GM23338 (cell line): ENCODE measurements around the gene LSM3. TPM values are rescaled to one million over a fixed set of nuclear protein-coding genes. Genes with fewer than 3 reads are reported as not detected.

Experiments used
- ATAC-seq: fragments of 200-7000 bp; cut with Tn5 transposase; 3 replicates; pipeline ENCODE4 v1.9.1; 2020
- DNase-seq: peaks from one replicate; pipeline ENCODE4 v3.0.0-alpha.2; 2015; ENCODE audit warnings: low spot score
- H2AFZ ChIP-seq: fragments of 200-600 bp; sonication (generic); 2 replicates; pipeline ENCODE4 v1.8.0; 2016; ENCODE audit warnings: antibody characterized with exemption, mild to moderate bottlenecking, moderate library complexity
- H3F3A ChIP-seq: fragments of 200-600 bp; sonication (generic); replicated peaks from 2 replicates; pipeline ENCODE4 v1.8.0; 2017; ENCODE audit warnings: antibody characterized with exemption, mixed run types, low read depth
- H3K27ac ChIP-seq: fragments of 200-600 bp; sonication (generic); 2 replicates; pipeline ENCODE4 v1.6.1; 2016; ENCODE audit warnings: low read depth
- H3K27me3 ChIP-seq: fragments of 200-600 bp; sonication (generic); 2 replicates; pipeline ENCODE4 v1.8.0; 2016; ENCODE audit warnings: mild to moderate bottlenecking, mixed run types, moderate library complexity; ENCODE audit not compliant: insufficient read depth
- H3K36me3 ChIP-seq: fragments of 200-600 bp; sonication (generic); 2 replicates; pipeline ENCODE4 v1.8.0; 2016; ENCODE audit warnings: mild to moderate bottlenecking; ENCODE audit not compliant: insufficient read depth
- H3K4me1 ChIP-seq: fragments of 200-600 bp; sonication (generic); 2 replicates; pipeline ENCODE4 v1.8.0; 2016; ENCODE audit warnings: mild to moderate bottlenecking, moderate library complexity; ENCODE audit not compliant: insufficient read depth
- H3K4me2 ChIP-seq: fragments of 200-600 bp; sonication (generic); 2 replicates; pipeline ENCODE4 v1.7.1; 2017; ENCODE audit warnings: mixed run types
- H3K4me3 ChIP-seq: fragments of 200-600 bp; sonication (generic); 2 replicates; pipeline ENCODE4 v1.6.1; 2016; ENCODE audit warnings: mixed run types
- H3K79me2 ChIP-seq: fragments of 200-600 bp; sonication (generic); replicated peaks from 2 replicates; pipeline ENCODE4 v1.8.0; 2017; ENCODE audit warnings: mild to moderate bottlenecking; ENCODE audit not compliant: insufficient read depth
- H3K9me2 ChIP-seq: fragments of 200-600 bp; sonication (generic); 2 replicates; pipeline ENCODE4 v1.8.0; 2017; ENCODE audit not compliant: insufficient read depth
- H4K20me1 ChIP-seq: fragments of 200-600 bp; sonication (generic); replicated peaks from 2 replicates; pipeline ENCODE4 v1.8.0; 2017; ENCODE audit warnings: mild to moderate bottlenecking; ENCODE audit not compliant: insufficient read depth
- H3K27ac Mint-ChIP-seq: 2 replicates; pipeline ENCODE4 v1.8.0; 2020; ENCODE audit warnings: inconsistent platforms, mild to moderate bottlenecking, moderate library complexity, mixed read lengths
- H3K27me3 Mint-ChIP-seq: 3 replicates; pipeline ENCODE4 v1.8.0; 2022; ENCODE audit warnings: low read depth, mild to moderate bottlenecking, moderate library complexity, mixed read lengths, inconsistent platforms; ENCODE audit not compliant: insufficient read depth, poor library complexity
- H3K36me3 Mint-ChIP-seq: 3 replicates; pipeline ENCODE4 v1.8.0; 2021; ENCODE audit warnings: low read depth, mild to moderate bottlenecking, inconsistent platforms, moderate library complexity, mixed read lengths
- H3K4me1 Mint-ChIP-seq: 3 replicates; pipeline ENCODE4 v1.8.0; 2020; ENCODE audit warnings: mild to moderate bottlenecking, inconsistent platforms, mixed read lengths
- H3K4me3 Mint-ChIP-seq: 3 replicates; pipeline ENCODE4 v1.8.0; 2021; ENCODE audit warnings: moderate library complexity, mild to moderate bottlenecking, inconsistent platforms, mixed read lengths
- H3K9me3 Mint-ChIP-seq: 3 replicates; pipeline ENCODE4 v1.8.0; 2020; ENCODE audit warnings: moderate library complexity, mild to moderate bottlenecking, inconsistent platforms, mixed read lengths
- CREB1 ChIP-seq: fragments of 250-450 bp; sonication (Bioruptor Pico); IDR thresholded peaks from 2 replicates; pipeline ENCODE4 v1.5.0; 2020; ENCODE audit warnings: low read depth, mild to moderate bottlenecking, moderate library complexity
- EZH2 ChIP-seq: fragments of 200-600 bp; sonication (generic); IDR thresholded peaks from one replicate; pipeline ENCODE4 v1.8.0; 2017; ENCODE audit warnings: antibody characterized with exemption, mild to moderate bottlenecking, low read depth; ENCODE audit not compliant: unreplicated experiment
- EZH2phosphoT487 ChIP-seq: fragments of 200-600 bp; sonication (generic); IDR thresholded peaks from one replicate; pipeline ENCODE4 v1.8.1; 2018; ENCODE audit warnings: antibody characterized with exemption; ENCODE audit not compliant: unreplicated experiment
- JUNB ChIP-seq: IDR thresholded peaks from one replicate; pipeline ENCODE4 v1.6.1; 2016; ENCODE audit warnings: antibody characterized with exemption; ENCODE audit not compliant: unreplicated experiment
- NANOG ChIP-seq: IDR thresholded peaks from 2 replicates; pipeline ENCODE4 v1.6.1; 2016; ENCODE audit warnings: antibody characterized with exemption, borderline replicate concordance
- POLR2AphosphoS5 ChIP-seq: IDR thresholded peaks from 2 replicates; pipeline ENCODE4 v1.6.1; 2016; ENCODE audit warnings: antibody characterized with exemption, low read depth
- STAT1 ChIP-seq: IDR thresholded peaks from one replicate; pipeline ENCODE4 v1.6.1; 2016; ENCODE audit warnings: antibody characterized with exemption; ENCODE audit not compliant: unreplicated experiment
- ZNF114 ChIP-seq: fragments of 250-450 bp; sonication (Bioruptor Pico); IDR thresholded peaks from 2 replicates; pipeline ENCODE4 v1.5.0; 2020; ENCODE audit warnings: mild to moderate bottlenecking, moderate library complexity
- ZNF331 ChIP-seq: fragments of 250-450 bp; sonication (Bioruptor Pico); IDR thresholded peaks from 2 replicates; pipeline ENCODE4 v1.5.0; 2020; ENCODE audit warnings: low read depth, mild to moderate bottlenecking, moderate library complexity
- polyA plus RNA-seq: library from polyadenylated mRNA; unstranded; fragments of >200 nt; fragmentation: Nextera tagmentation; extraction: Ambion mirVana; gene quantifications from 2 replicates; pipeline ENCODE4 v1.2.1, GENCODE V29; 2016
- total RNA-seq: library from RNA; depleted of rRNA; stranded (reverse); fragments of >200 nt; shearing (Covaris generic); gene quantifications from 2 replicates; pipeline ENCODE4 v1.2.3, GENCODE V29; 2014
- TF ChIP-seq, protein P1 (sequence below): IDR thresholded peaks from 2 replicates; pipeline ENCODE4 v1.6.1; 2016; ENCODE audit warnings: antibody characterized with exemption
- TF ChIP-seq, protein P2 (sequence below): IDR thresholded peaks from one replicate; pipeline ENCODE4 v1.6.1; 2018; ENCODE audit warnings: antibody characterized with exemption; ENCODE audit not compliant: unreplicated experiment

LSM3 gene
- total and polyA plus RNA-seq, 2 experiments from 2014 or later = 20.1 to 71.5 TPM

DNA sequence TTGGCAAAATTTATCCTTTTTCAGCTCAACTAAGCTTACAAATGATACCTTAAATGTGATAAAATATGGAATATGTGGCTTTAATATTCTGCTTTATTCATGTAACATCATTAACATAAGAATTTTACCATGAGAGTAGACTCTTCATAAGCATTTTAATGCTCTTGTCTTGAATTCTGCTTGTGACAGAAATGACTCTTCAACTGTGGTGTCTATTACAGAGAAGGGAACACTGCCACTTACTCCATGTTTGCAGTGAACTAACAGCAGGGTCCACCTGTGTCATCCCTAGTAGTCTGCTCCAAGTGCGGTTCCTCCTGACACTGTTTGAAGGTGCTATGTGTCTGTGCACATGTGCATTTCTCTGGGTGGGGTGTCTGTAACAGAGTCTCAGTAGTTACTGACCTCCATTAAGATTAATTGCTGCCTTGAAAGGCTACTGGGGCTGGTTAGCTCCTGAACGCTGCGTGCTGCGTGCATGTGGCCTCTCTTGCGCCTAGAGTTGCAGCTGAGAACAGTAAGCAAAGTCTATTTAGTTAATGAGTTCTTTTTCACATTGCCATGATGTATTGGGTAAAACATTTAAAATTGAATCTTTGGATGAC lies 8.3 kb downstream of the LSM3 start:
- no peak overlapping the region for H3K27ac ChIP-seq
- H4K20me1 ChIP-seq = peaks cover 29% of the 10 kb centered on the region
- no peak overlapping the region for H2AFZ ChIP-seq
- no peaks in the 10 kb centered on the region for H3K4me1 ChIP-seq
- H3K4me3 ChIP-seq = no peak overlapping the region
- Mint-ChIP-seq H3K36me3 (peaks cover 69% of the 10 kb centered on the region), H3K27ac (no peak overlapping the region), H3K4me1 (no peaks in the 10 kb centered on the region), H3K4me3 (no peak overlapping the region), H3K9me3 (no peaks in the 10 kb centered on the region; the same call in 2 of the 3 replicates), H3K27me3 (no peaks in the 10 kb centered on the region)
- no peak for TF ChIP-seq ZNF114 (CRISPR knock-in tag)
- TF ChIP-seq CREB1 (CRISPR knock-in tag) = no peak
- no peak for TF ChIP-seq ZNF331 (CRISPR knock-in tag)
- no peak for TF ChIP-seq JUNB
- TF ChIP-seq NANOG = no peak
- TF ChIP-seq, protein P1, sequence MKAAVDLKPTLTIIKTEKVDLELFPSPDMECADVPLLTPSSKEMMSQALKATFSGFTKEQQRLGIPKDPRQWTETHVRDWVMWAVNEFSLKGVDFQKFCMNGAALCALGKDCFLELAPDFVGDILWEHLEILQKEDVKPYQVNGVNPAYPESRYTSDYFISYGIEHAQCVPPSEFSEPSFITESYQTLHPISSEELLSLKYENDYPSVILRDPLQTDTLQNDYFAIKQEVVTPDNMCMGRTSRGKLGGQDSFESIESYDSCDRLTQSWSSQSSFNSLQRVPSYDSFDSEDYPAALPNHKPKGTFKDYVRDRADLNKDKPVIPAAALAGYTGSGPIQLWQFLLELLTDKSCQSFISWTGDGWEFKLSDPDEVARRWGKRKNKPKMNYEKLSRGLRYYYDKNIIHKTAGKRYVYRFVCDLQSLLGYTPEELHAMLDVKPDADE = no peak
- H3K4me2 ChIP-seq = no peak overlapping the region
- H3K79me2 ChIP-seq = peaks cover 69% of the 10 kb centered on the region
- ATAC-seq = no peak
- peaks cover 37% of the 10 kb centered on the region for H3K36me3 ChIP-seq
- H3K27me3 ChIP-seq = no peaks in the 10 kb centered on the region
- H3F3A ChIP-seq = no peaks in the 10 kb centered on the region
- no peak for DNase-seq
- H3K9me2 ChIP-seq = no peaks in the 10 kb centered on the region

DNA sequence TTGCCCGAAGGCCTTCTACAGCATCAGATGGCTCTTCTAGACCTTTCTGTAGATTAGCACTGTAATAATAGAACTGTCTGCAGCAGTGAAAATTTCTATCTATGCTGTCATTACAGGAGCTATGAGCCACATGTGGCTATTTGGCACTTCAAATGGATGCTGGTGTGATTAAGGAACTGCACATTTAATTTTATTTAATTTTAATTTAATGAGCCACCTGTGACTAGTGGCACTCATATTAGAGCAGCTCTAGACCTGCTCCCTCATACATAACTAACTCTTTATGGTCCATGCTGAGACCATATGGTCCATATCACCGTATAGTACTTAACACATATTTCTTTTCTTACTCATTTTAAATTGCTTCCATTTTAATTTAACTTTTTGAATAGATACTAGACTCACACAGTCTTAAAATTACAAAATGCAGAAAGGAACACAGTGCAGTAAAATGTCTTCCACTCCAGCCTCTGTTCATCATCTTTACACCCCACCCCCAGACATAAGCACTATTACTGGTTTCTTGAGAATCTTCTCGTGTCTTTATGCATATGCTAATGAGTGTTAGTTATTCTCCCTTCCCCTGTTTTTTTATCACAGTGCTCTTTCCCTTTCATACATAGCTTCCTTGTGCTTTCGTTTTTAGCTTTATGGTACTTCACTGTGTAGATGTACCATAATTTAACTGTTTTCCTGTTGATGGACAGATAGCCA lies 9.6 kb downstream of the LSM3 start:
- Histone ChIP-seq H2AFZ (no peak overlapping the region), H3K4me1 (no peaks in the 10 kb centered on the region), H3K27ac (no peak overlapping the region), H4K20me1 (peaks cover 32% of the 10 kb centered on the region), H3K36me3 (peaks cover 25% of the 10 kb centered on the region; the same call in 1 of the 2 replicates), H3K79me2 (peaks cover 73% of the 10 kb centered on the region), H3F3A (no peaks in the 10 kb centered on the region), H3K4me3 (no peak overlapping the region), H3K4me2 (no peak overlapping the region), H3K9me2 (no peaks in the 10 kb centered on the region), H3K27me3 (no peaks in the 10 kb centered on the region)
- Mint-ChIP-seq H3K4me1 (peaks cover 3% of the 10 kb centered on the region; the same call in 2 of the 3 replicates), H3K27me3 (no peaks in the 10 kb centered on the region), H3K27ac (no peak overlapping the region), H3K36me3 (peaks cover 56% of the 10 kb centered on the region), H3K4me3 (no peak overlapping the region), H3K9me3 (no peaks in the 10 kb centered on the region; the same call in 2 of the 3 replicates)
- no peak for ATAC-seq
- DNase-seq = no peak
- TF ChIP-seq NANOG (no peak), EZH2phosphoT487 (no peak), STAT1 (no peak), POLR2AphosphoS5 (no peak), CREB1 (CRISPR knock-in tag) (no peak), EZH2 (no peak), ZNF114 (CRISPR knock-in tag) (no peak), ZNF331 (CRISPR knock-in tag) (no peak), JUNB (no peak)
- TF ChIP-seq, protein P2, sequence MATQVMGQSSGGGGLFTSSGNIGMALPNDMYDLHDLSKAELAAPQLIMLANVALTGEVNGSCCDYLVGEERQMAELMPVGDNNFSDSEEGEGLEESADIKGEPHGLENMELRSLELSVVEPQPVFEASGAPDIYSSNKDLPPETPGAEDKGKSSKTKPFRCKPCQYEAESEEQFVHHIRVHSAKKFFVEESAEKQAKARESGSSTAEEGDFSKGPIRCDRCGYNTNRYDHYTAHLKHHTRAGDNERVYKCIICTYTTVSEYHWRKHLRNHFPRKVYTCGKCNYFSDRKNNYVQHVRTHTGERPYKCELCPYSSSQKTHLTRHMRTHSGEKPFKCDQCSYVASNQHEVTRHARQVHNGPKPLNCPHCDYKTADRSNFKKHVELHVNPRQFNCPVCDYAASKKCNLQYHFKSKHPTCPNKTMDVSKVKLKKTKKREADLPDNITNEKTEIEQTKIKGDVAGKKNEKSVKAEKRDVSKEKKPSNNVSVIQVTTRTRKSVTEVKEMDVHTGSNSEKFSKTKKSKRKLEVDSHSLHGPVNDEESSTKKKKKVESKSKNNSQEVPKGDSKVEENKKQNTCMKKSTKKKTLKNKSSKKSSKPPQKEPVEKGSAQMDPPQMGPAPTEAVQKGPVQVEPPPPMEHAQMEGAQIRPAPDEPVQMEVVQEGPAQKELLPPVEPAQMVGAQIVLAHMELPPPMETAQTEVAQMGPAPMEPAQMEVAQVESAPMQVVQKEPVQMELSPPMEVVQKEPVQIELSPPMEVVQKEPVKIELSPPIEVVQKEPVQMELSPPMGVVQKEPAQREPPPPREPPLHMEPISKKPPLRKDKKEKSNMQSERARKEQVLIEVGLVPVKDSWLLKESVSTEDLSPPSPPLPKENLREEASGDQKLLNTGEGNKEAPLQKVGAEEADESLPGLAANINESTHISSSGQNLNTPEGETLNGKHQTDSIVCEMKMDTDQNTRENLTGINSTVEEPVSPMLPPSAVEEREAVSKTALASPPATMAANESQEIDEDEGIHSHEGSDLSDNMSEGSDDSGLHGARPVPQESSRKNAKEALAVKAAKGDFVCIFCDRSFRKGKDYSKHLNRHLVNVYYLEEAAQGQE = no peak
